Sigmoid colon (tissue), 7 donors: ENCODE measurements around the gene ADGRL2. TPM values are rescaled to one million over a fixed set of nuclear protein-coding genes. Genes with fewer than 3 reads are reported as not detected.

ENCODE experiments used
- DNase-seq: peaks from one replicate; pipeline ENCODE4 v3.0.0-alpha.2; 2019
- H3K27ac ChIP-seq, 4 donors: fragments of 200-600 bp; sonication (generic); one replicate each; pipeline ENCODE4 v1.5.1; 2016 to 2019; ENCODE audit warnings: mild to moderate bottlenecking in 1 of 4
- H3K27me3 ChIP-seq, 3 donors: fragments of 200-600 bp; sonication (generic); one replicate each; pipeline ENCODE4 v1.5.1; 2019; ENCODE audit warnings: mild to moderate bottlenecking in 1 of 3
- H3K36me3 ChIP-seq, 4 donors: fragments of 200-600 bp; sonication (generic); one replicate each; pipeline ENCODE4 v1.5.1; 2016 to 2019
- H3K4me1 ChIP-seq, 4 donors: fragments of 200-600 bp; sonication (generic); one replicate each; pipeline ENCODE4 v1.5.1; 2017 to 2019
- H3K4me3 ChIP-seq, 4 donors: fragments of 200-600 bp; sonication (generic); one replicate each; pipeline ENCODE4 v1.5.1; 2017 to 2019; ENCODE audit warnings: mild to moderate bottlenecking in 2 of 4, moderate library complexity in 1 of 4
- H3K9me3 ChIP-seq, 4 donors: fragments of 200-600 bp in 3 of 4; sonication (generic) in 3 of 4; one replicate each; pipeline versions ENCODE4 v1.5.1 to v1.6.1; 2013 to 2019
- CTCF ChIP-seq, 4 experiments: fragments of 450-650 bp in 3 of 4; fragments of 200-600 bp in 1 of 4; IDR thresholded peaks; one replicate each; pipeline ENCODE4 v1.5.1; 2016 to 2019; ENCODE audit warnings: antibody characterized with exemption in 4 of 4, mild to moderate bottlenecking in 3 of 4, moderate library complexity in 2 of 4
- EP300 ChIP-seq, 4 donors: sonication (generic); formaldehyde crosslinking; IDR thresholded peaks; one replicate each; pipeline ENCODE4 v1.6.1; 2017; ENCODE audit warnings: antibody characterized with exemption in 4 of 4
- POLR2A ChIP-seq, 2 donors: fragments of 450-650 bp; IDR thresholded peaks; one replicate each; pipeline ENCODE4 v1.6.1; 2016; ENCODE audit warnings: antibody characterized with exemption in 2 of 2, mild to moderate bottlenecking in 2 of 2, moderate library complexity in 2 of 2
- POLR2AphosphoS5 ChIP-seq, 4 donors: sonication (generic); formaldehyde crosslinking; IDR thresholded peaks; one replicate each; pipeline ENCODE4 v1.6.1; 2017; ENCODE audit warnings: antibody characterized with exemption in 4 of 4
- WGBS, 2 donors: extraction: QIAGEN DNeasy Blood & Tissue Kit; methylation state at CpG; one replicate each; pipeline ENCODE4 v1.1.7; 2013; 5-methylcytosine and 5-hydroxymethylcytosine counted together
- intact Hi-C: fragments of 100-400 bp; cut with DNase I; formaldehyde crosslinking; loops from one replicate; pipeline ENCODE4 v1.15.1; 2023
- polyA plus RNA-seq, 3 donors: library from polyadenylated mRNA; stranded (reverse); fragments of 200-250 nt; gene quantifications; one replicate each; pipeline ENCODE4 v1.2.3, GENCODE V29; 2013
- total RNA-seq, 4 donors: library from RNA; depleted of rRNA; stranded (reverse); fragments of >200 nt; gene quantifications; one replicate each; pipeline ENCODE4 v1.1.0, GENCODE V29; 2016
- donor health status: healthy with polysubstance abuse.
- donor health status: Bipolar disorder and iron deficiency.
- donor health status: healthy.

ADGRL2 gene
- total RNA-seq: 10 to 100 TPM; 49.4 to 73.4 (median 61.1) TPM
- 1 to 10 TPM; 2.3 to 9.6 (median 4.8) TPM for polyA plus RNA-seq

GRCh38 chr1:81800695-81801650 lies at the start of gene ADGRL2:
Gene ADGRL2 (plus strand): TSS chr1:81800934. CDS start chr1:81836985, 36,051 bp downstream.
- TF ChIP-seq EP300 (IDR thresholded peaks at IDR 0.05): no peak
- peak; percentile 85 to 92 (median 87) for TF ChIP-seq POLR2AphosphoS5 (IDR thresholded peaks at IDR 0.05)
- TF ChIP-seq CTCF (IDR thresholded peaks at IDR 0.05): no peak
- TF ChIP-seq POLR2A (IDR thresholded peaks at IDR 0.05): peak in 1 of 2 donors; percentile 32
- WGBS, 2 donors: 1 to 2% methylated on average over 81 of the region's 81 CpGs
- Histone ChIP-seq H3K27me3 (no peaks in the 10 kb centered on the region), H3K27ac (peak within 1 kb of the TSS; percentile 92 to 96 (median 95)), H3K9me3 (no peaks in the 10 kb centered on the region), H3K36me3 (no peaks in the 10 kb centered on the region), H3K4me1 (peaks cover 0 to 31% (median 16%) of the 10 kb centered on the region in 4 donors), H3K4me3 (peak within 1 kb of the TSS; percentile 80 to 89 (median 87))
- intact Hi-C loops: no loop called here
- peak; percentile 93 for DNase-seq

- WGBS, 2 donors: 62 to 75% methylated on average over 2 of the region's 2 CpGs
- no peak for DNase-seq
- no peaks in the 10 kb centered on the region for H3K27me3 ChIP-seq
- peaks cover 0 to 8% (median 0%) of the 10 kb centered on the region in 4 donors for H3K4me1 ChIP-seq
- H3K36me3 ChIP-seq: no peaks in the 10 kb centered on the region
- H3K4me3 ChIP-seq: no peak overlapping the region
- H3K9me3 ChIP-seq: no peaks in the 10 kb centered on the region
- intact Hi-C loops: no loop called here
- TF ChIP-seq POLR2A (IDR thresholded peaks at IDR 0.05): no peak
- no peak for TF ChIP-seq CTCF (IDR thresholded peaks at IDR 0.05)
- TF ChIP-seq POLR2AphosphoS5 (IDR thresholded peaks at IDR 0.05): no peak
- TF ChIP-seq EP300 (IDR thresholded peaks at IDR 0.05): no peak
- H3K27ac ChIP-seq: no peak overlapping the region
Measured at GRCh38 chr1:81752840-81753239, 47.9 kb upstream of the ADGRL2 start.

GRCh38 chr1:81754424-81754823 lies 46.3 kb upstream of the ADGRL2 start:
- Histone ChIP-seq H3K27me3 (no peaks in the 10 kb centered on the region), H3K27ac (no peak overlapping the region), H3K9me3 (no peaks in the 10 kb centered on the region), H3K4me3 (no peak overlapping the region), H3K4me1 (peaks cover 0 to 8% (median 0%) of the 10 kb centered on the region in 4 donors), H3K36me3 (no peaks in the 10 kb centered on the region)
- DNase-seq: no peak
- no peak for TF ChIP-seq EP300 (IDR thresholded peaks at IDR 0.05)
- TF ChIP-seq POLR2A (IDR thresholded peaks at IDR 0.05): no peak
- TF ChIP-seq POLR2AphosphoS5 (IDR thresholded peaks at IDR 0.05): no peak
- no peak for TF ChIP-seq CTCF (IDR thresholded peaks at IDR 0.05)
- intact Hi-C loops: no loop called here

- TF ChIP-seq CTCF (IDR thresholded peaks at IDR 0.05) (no peak), POLR2AphosphoS5 (IDR thresholded peaks at IDR 0.05) (no peak), POLR2A (IDR thresholded peaks at IDR 0.05) (no peak), EP300 (IDR thresholded peaks at IDR 0.05) (no peak)
- Histone ChIP-seq H3K36me3 (no peaks in the 10 kb centered on the region), H3K9me3 (no peaks in the 10 kb centered on the region), H3K27ac (no peak overlapping the region), H3K4me3 (no peak overlapping the region), H3K4me1 (peaks cover 0 to 8% (median 0%) of the 10 kb centered on the region in 4 donors), H3K27me3 (no peaks in the 10 kb centered on the region)
- WGBS, 2 donors: 40 to 72% methylated on average over 2 of the region's 2 CpGs
- no peak for DNase-seq
- intact Hi-C loops: no loop called here
Measured at GRCh38 chr1:81756872-81757271, 43.9 kb upstream of the ADGRL2 start.
